Mesothelial cell of epicardium (in vitro differentiated cells): ENCODE results near the gene ADGRV1. TPM values are rescaled to one million over a fixed set of nuclear protein-coding genes. Genes with fewer than 3 reads are reported as not detected.

ENCODE experiments used
- DNase-seq, 2 experiments: peaks; one replicate each; pipeline ENCODE4 v3.0.0; 2021; ENCODE audit warnings: low spot score in 2 of 2; ENCODE audit not compliant: unreplicated experiment in 2 of 2
- H3K27ac Mint-ChIP-seq: 2 replicates; pipeline ENCODE4 v1.8.0; 2021; ENCODE audit warnings: mixed read lengths
- H3K27me3 Mint-ChIP-seq: 2 replicates; pipeline ENCODE4 v1.8.0; 2021; ENCODE audit warnings: low read depth, mixed read lengths
- H3K36me3 Mint-ChIP-seq: 2 replicates; pipeline ENCODE4 v1.8.0; 2021; ENCODE audit warnings: mixed read lengths
- H3K4me1 Mint-ChIP-seq: 2 replicates; pipeline ENCODE4 v1.8.0; 2021; ENCODE audit warnings: mixed read lengths
- H3K4me3 Mint-ChIP-seq: 2 replicates; pipeline ENCODE4 v1.8.0; 2021; ENCODE audit warnings: mild to moderate bottlenecking, moderate library complexity, mixed read lengths
- H3K9me3 Mint-ChIP-seq: 2 replicates; pipeline ENCODE4 v1.8.0; 2021; ENCODE audit warnings: mixed read lengths
- CTCF ChIP-seq: fragments of 200-600 bp; sonication (generic); IDR thresholded peaks from one replicate; pipeline ENCODE4 v1.5.0; 2021; ENCODE audit warnings: antibody characterized with exemption; ENCODE audit not compliant: unreplicated experiment
- total RNA-seq: library from RNA; stranded (reverse); gene quantifications from 3 replicates; pipeline ENCODE4 v1.2.1, GENCODE V29; 2021

Gene ADGRV1
- total RNA-seq, 1 donor from 2014 or later = 25.4 TPM

DNA sequence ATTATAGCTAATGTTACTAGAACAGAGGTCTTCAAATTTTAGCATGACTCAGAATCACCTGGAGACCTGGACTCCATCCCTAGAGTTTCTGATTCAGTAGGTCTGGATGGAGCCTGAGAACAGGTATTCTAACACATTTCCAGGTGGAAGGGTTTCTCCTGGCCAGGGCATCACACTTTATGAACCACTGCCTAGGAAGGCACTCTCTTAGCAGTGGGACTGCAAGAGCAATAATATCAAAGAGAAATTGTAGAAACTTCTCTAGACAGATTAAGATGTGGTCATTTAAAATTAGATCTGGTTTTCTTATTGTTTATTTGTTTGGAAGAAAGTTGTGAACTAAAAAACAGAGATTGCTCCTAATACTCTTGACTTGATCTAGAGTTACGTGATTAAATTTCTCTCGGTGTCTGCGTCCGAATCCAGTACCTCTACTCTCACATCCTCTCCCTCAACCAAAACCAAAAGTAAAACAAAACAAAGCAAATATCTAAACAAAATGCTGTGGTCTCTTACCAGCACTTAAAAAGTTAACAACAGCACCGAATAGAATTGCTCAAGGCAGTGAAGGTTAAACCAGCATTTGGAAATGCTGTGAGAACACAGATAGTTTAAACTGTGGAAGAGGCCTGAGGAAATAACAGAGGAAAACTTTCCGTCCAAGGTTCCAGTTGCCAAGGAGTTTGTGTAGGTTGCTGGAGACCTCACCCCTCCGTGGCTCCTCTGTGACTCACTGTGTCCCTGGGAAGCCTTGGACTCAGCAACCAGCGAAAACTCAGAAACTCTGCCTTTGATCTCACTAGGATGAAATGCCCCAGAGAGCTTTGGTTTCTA is 631.1 kb downstream of the ADGRV1 start:
- DNase-seq = no peak
- no peaks in the 10 kb centered on the region for H3K36me3 Mint-ChIP-seq
- H3K4me1 Mint-ChIP-seq = peaks cover 14% of the 10 kb centered on the region
- H3K4me3 Mint-ChIP-seq = no peak overlapping the region
- peak overlapping the region; percentile 44 for H3K27ac Mint-ChIP-seq
- no peaks in the 10 kb centered on the region for H3K27me3 Mint-ChIP-seq
- TF ChIP-seq CTCF = no peak
- peaks cover 5% of the 10 kb centered on the region for H3K9me3 Mint-ChIP-seq

- peaks cover 5% of the 10 kb centered on the region for H3K9me3 Mint-ChIP-seq
- H3K27me3 Mint-ChIP-seq = no peaks in the 10 kb centered on the region
- no peaks in the 10 kb centered on the region for H3K36me3 Mint-ChIP-seq
- H3K4me1 Mint-ChIP-seq = peaks cover 14% of the 10 kb centered on the region
- no peak overlapping the region for H3K4me3 Mint-ChIP-seq
- H3K27ac Mint-ChIP-seq = peak overlapping the region; percentile 44
- no peak for DNase-seq
- TF ChIP-seq CTCF = no peak
Observed at GRCh38 chr5:91190314-91190690, 631.7 kb downstream of the ADGRV1 start.

- Mint-ChIP-seq H3K4me3 (no peak overlapping the region), H3K4me1 (peaks cover 7% of the 10 kb centered on the region), H3K27me3 (no peaks in the 10 kb centered on the region), H3K36me3 (peaks cover 2% of the 10 kb centered on the region), H3K27ac (no peak overlapping the region), H3K9me3 (peaks cover 13% of the 10 kb centered on the region)
- TF ChIP-seq CTCF = no peak
- DNase-seq = no peak
Observed at GRCh38 chr5:91194824-91195381, 636.3 kb downstream of the ADGRV1 start.

- H3K36me3 Mint-ChIP-seq = peaks cover 2% of the 10 kb centered on the region
- peaks cover 8% of the 10 kb centered on the region for H3K9me3 Mint-ChIP-seq
- H3K27me3 Mint-ChIP-seq = no peaks in the 10 kb centered on the region
- no peak for DNase-seq
- H3K4me1 Mint-ChIP-seq = no peaks in the 10 kb centered on the region
- no peak for TF ChIP-seq CTCF
- no peak overlapping the region for H3K4me3 Mint-ChIP-seq
- no peak overlapping the region for H3K27ac Mint-ChIP-seq
Observed at GRCh38 chr5:91200692-91201091, 642.1 kb downstream of the ADGRV1 start.

DNA sequence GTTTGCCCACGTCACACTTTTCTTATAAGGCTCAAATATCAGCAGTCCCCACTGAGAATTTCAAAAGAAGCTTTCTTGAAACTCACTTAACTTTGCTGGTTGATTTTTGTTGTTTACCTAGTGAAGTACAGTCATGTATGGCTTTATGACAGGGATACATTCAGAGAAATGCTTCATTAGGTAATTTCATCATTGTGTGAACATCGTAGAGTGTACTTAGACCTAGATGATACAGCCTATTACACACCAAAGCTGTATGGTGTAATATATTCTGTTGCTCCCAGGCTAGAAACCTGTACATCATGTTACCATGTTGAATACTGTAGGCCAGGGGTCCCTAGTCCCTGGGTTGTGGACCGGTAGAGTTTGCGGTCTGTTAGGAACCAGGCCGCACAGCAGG is 647.5 kb downstream of the ADGRV1 start:
- no peaks in the 10 kb centered on the region for H3K27me3 Mint-ChIP-seq
- DNase-seq = no peak
- H3K4me3 Mint-ChIP-seq = no peak overlapping the region
- H3K36me3 Mint-ChIP-seq = no peaks in the 10 kb centered on the region
- H3K9me3 Mint-ChIP-seq = no peaks in the 10 kb centered on the region
- H3K4me1 Mint-ChIP-seq = no peaks in the 10 kb centered on the region
- TF ChIP-seq CTCF = no peak
- H3K27ac Mint-ChIP-seq = no peak overlapping the region
